Inflammatory macrophage treated with lipopolysaccharide for 1 hour (primary cell): ENCODE results near the gene GAK.
"Not testable (repeated sequence)": the region's sequence is repeated elsewhere in the genome, so short reads cannot be mapped to it uniquely, and the experiment has no call there.

Source experiments
- DNase-seq, 2 donors: peaks; one replicate each; pipeline ENCODE4 v3.0.0-alpha.2; 2020 to 2022

GAK gene

GRCh38 chr4:925171-925570 is 6.9 kb downstream of the GAK start:
- no peak for DNase-seq

GRCh38 chr4:924107-925096 is 7.7 kb downstream of the GAK start:
- peak; percentile 74 to 87 for DNase-seq

GRCh38 chr4:921830-922331 is 10.2 kb downstream of the GAK start:
- DNase-seq: no peak

GRCh38 chr4:919004-919680 is 13.0 kb downstream of the GAK start:
- DNase-seq: peak in 1 of 2 donors; percentile 22

- not testable (repeated sequence) for DNase-seq
These were observed 13.5 kb downstream of the GAK start for GRCh38 chr4:918591-918990.

- DNase-seq: no peak
These were observed 14.1 kb downstream of the GAK start for GRCh38 chr4:917992-918391.

- DNase-seq: no peak
These were observed 14.7 kb downstream of the GAK start for GRCh38 chr4:917466-917865.

GRCh38 chr4:915595-915994 is 16.5 kb downstream of the GAK start:
- DNase-seq: peak; percentile 55 to 63

- peak in 1 of 2 donors; percentile 22 for DNase-seq
These were observed 17.1 kb downstream of the GAK start for GRCh38 chr4:915041-915474.

- DNase-seq: no peak
These were observed 17.6 kb downstream of the GAK start for GRCh38 chr4:914531-914930.

- DNase-seq: no peak
These were observed 18.9 kb downstream of the GAK start for GRCh38 chr4:913280-913618.

GRCh38 chr4:912548-913279 is 19.4 kb downstream of the GAK start:
- DNase-seq: no peak

- DNase-seq: no peak
These were observed 20.1 kb downstream of the GAK start for GRCh38 chr4:911871-912490.

GRCh38 chr4:911221-911751 is 20.8 kb downstream of the GAK start:
- DNase-seq: no peak

- no peak for DNase-seq
These were observed 21.6 kb downstream of the GAK start for GRCh38 chr4:910366-911091.

- DNase-seq: no peak
These were observed 22.3 kb downstream of the GAK start for GRCh38 chr4:909821-910220.

- no peak for DNase-seq
These were observed 23.0 kb downstream of the GAK start for GRCh38 chr4:909131-909571.

- DNase-seq: no peak
These were observed 24.3 kb downstream of the GAK start for GRCh38 chr4:907691-908425.

GRCh38 chr4:907103-907400 is 25.1 kb downstream of the GAK start:
- DNase-seq: no peak

- DNase-seq: no peak
These were observed 25.6 kb downstream of the GAK start for GRCh38 chr4:906339-907102.
